Spleen (tissue), 11 donors: ENCODE measurements around the gene ARHGEF12. TPM values are rescaled to one million over a fixed set of nuclear protein-coding genes. Genes with fewer than 3 reads are reported as not detected.

Source experiments
- DNase-seq: peaks from one replicate; pipeline ENCODE4 v3.0.0-alpha.2; 2020
- H3K27ac ChIP-seq, 8 donors: fragments of 200-600 bp; sonication (generic) in 7 of 8; 1 replicate in 4 of 8; 2 replicates in 4 of 8; pipeline versions ENCODE4 v1.5.0 to v1.8.0; 2016 to 2021; ENCODE audit warnings: inconsistent platforms in 4 of 8, mild to moderate bottlenecking in 4 of 8, moderate library complexity in 1 of 8
- H3K27me3 ChIP-seq, 7 donors: fragments of 200-600 bp; sonication (generic) in 6 of 7; replicated peaks in 1 of 7; 1 replicate in 4 of 7; 2 replicates in 3 of 7; pipeline versions ENCODE4 v1.5.0 to v1.8.0; 2016 to 2021; ENCODE audit warnings: inconsistent platforms in 3 of 7, mild to moderate bottlenecking in 1 of 7
- H3K36me3 ChIP-seq, 6 donors: fragments of 200-600 bp; sonication (generic) in 5 of 6; 1 replicate in 4 of 6; 2 replicates in 2 of 6; pipeline versions ENCODE4 v1.5.0 to v1.8.0; 2016 to 2021; ENCODE audit warnings: inconsistent platforms in 2 of 6
- H3K4me1 ChIP-seq, 6 donors: fragments of 200-600 bp; sonication (generic) in 5 of 6; 1 replicate in 3 of 6; 2 replicates in 3 of 6; pipeline versions ENCODE4 v1.5.0 to v1.8.0; 2016 to 2021; ENCODE audit warnings: inconsistent platforms in 3 of 6
- H3K4me3 ChIP-seq, 8 donors: fragments of 200-600 bp; sonication (generic) in 7 of 8; 1 replicate in 4 of 8; 2 replicates in 4 of 8; pipeline versions ENCODE4 v1.5.0 to v1.8.0; 2016 to 2021; ENCODE audit warnings: inconsistent platforms in 4 of 8, mild to moderate bottlenecking in 4 of 8, moderate library complexity in 2 of 8
- H3K9me3 ChIP-seq, 8 donors: fragments of 200-600 bp; sonication (generic) in 7 of 8; 1 replicate in 4 of 8; 2 replicates in 4 of 8; pipeline versions ENCODE4 v1.5.0 to v1.8.0; 2016 to 2021; ENCODE audit warnings: inconsistent platforms in 4 of 8
- CTCF ChIP-seq, 11 experiments: fragments of 200-600 bp in 7 of 11; fragments of 450-650 bp in 4 of 11; sonication (generic) in 4 of 11; IDR thresholded peaks in 8 of 11; conservative IDR thresholded peaks in 3 of 11; 1 replicate in 7 of 11; 2 replicates in 4 of 11; pipeline versions ENCODE4 v1.4.0 to v1.8.0; 2016 to 2021; ENCODE audit warnings: antibody characterized with exemption in 11 of 11, inconsistent platforms in 4 of 11, mild to moderate bottlenecking in 1 of 11
- POLR2A ChIP-seq, 3 donors: fragments of 450-650 bp; IDR thresholded peaks; one replicate each; pipeline ENCODE4 v1.5.1; 2017; ENCODE audit warnings: antibody characterized with exemption in 3 of 3, mild to moderate bottlenecking in 1 of 3
- POLR2AphosphoS5 ChIP-seq, 3 donors: sonication (generic); formaldehyde crosslinking; IDR thresholded peaks; one replicate each; pipeline ENCODE4 v1.5.1; 2017; ENCODE audit warnings: antibody characterized with exemption in 3 of 3
- WGBS, 5 donors: extraction: QIAGEN DNeasy Blood & Tissue Kit in 3 of 5; methylation state at CpG; one replicate each; pipeline versions ENCODE4 v1.1.5 to v1.1.7; 2013 to 2018; 5-methylcytosine and 5-hydroxymethylcytosine counted together
- intact Hi-C: fragments of 100-400 bp; cut with DNase I; formaldehyde crosslinking; loops from one replicate; pipeline ENCODE4 v1.15.0; 2023; ENCODE audit warnings: low total_unique reads
- polyA plus RNA-seq, 3 donors: library from polyadenylated mRNA; stranded (reverse); fragments of 200-250 nt; gene quantifications; one replicate each; pipeline ENCODE4 v1.2.1, GENCODE V29; 2013
- total RNA-seq, 7 donors: library from RNA; depleted of rRNA in 3 of 7; stranded (reverse); fragments of >200 nt in 3 of 7; fragmentation: NEBNext Ultra II Directional in 4 of 7; extraction: Animal tissue kit (Norgen Biotek cat#: 25700) in 4 of 7; gene quantifications; one replicate each; pipeline versions ENCODE4 v1.1.0 to v1.2.1, GENCODE V29; 2016 to 2021
- donor health status: healthy with polysubstance abuse.
- donor health status: DM: no; HTN: no; CAD: no; lungs with moderate emphysema.
- donor health status: DM: no; HTN: no; CAD: no.
- donor health status: Bipolar disorder and iron deficiency.
- donor health status: healthy.
- donor health status: DM: no; HTN: no; CAD: no.
- donor health status: DM: yes; HTN: yes; CAD: no.

The ARHGEF12 gene
- total and polyA plus RNA-seq, 10 donors, result 5.6 to 122 (median 88.6) TPM

- H3K27ac ChIP-seq, result no peak overlapping the region
- no peak for DNase-seq
- H3K27me3 ChIP-seq, result peaks cover 0 to 89% (median 5%) of the 10 kb centered on the region in 7 donors
- intact Hi-C loops, result no loop called here
- TF ChIP-seq POLR2A (IDR thresholded peaks at IDR 0.05) (no peak), CTCF (IDR thresholded peaks at IDR 0.05 in 8 of 11, conservative IDR thresholded peaks at IDR 0.05 in 3 of 11) (no peak), POLR2AphosphoS5 (IDR thresholded peaks at IDR 0.05) (no peak)
- no peak overlapping the region for H3K4me3 ChIP-seq
- no peaks in the 10 kb centered on the region for H3K36me3 ChIP-seq
- peaks cover 9 to 29% (median 19%) of the 10 kb centered on the region in 6 donors for H3K4me1 ChIP-seq
- no peaks in the 10 kb centered on the region for H3K9me3 ChIP-seq
These were observed 14.4 kb downstream of the ARHGEF12 start for GRCh38 chr11:120350637-120351036.

- TF ChIP-seq POLR2AphosphoS5 (IDR thresholded peaks at IDR 0.05) (no peak), CTCF (IDR thresholded peaks at IDR 0.05 in 8 of 11, conservative IDR thresholded peaks at IDR 0.05 in 3 of 11) (no peak), POLR2A (IDR thresholded peaks at IDR 0.05) (no peak)
These were observed 16.2 kb downstream of the ARHGEF12 start for GRCh38 chr11:120352405-120352804.

GRCh38 chr11:120354068-120354467 is 17.9 kb downstream of the ARHGEF12 start:
- Histone ChIP-seq H3K4me3 (no peak overlapping the region), H3K27me3 (peaks cover 0 to 61% (median 0%) of the 10 kb centered on the region in 7 donors), H3K9me3 (no peaks in the 10 kb centered on the region), H3K36me3 (no peaks in the 10 kb centered on the region), H3K4me1 (peaks cover 0 to 11% (median 0%) of the 10 kb centered on the region in 6 donors), H3K27ac (no peak overlapping the region)
- TF ChIP-seq POLR2AphosphoS5 (IDR thresholded peaks at IDR 0.05), result no peak
- TF ChIP-seq CTCF (IDR thresholded peaks at IDR 0.05 in 8 of 11, conservative IDR thresholded peaks at IDR 0.05 in 3 of 11), result no peak
- TF ChIP-seq POLR2A (IDR thresholded peaks at IDR 0.05), result no peak
- no peak for DNase-seq
- WGBS, 5 donors, result 63 to 85% (median 80%) methylated on average over 1 of the region's 1 CpG
- intact Hi-C loops, result no loop called here

More at GRCh38 chr11:120352405-120352804, 16.2 kb downstream of the ARHGEF12 start:
- peaks cover 0 to 20% (median 9%) of the 10 kb centered on the region in 6 donors for H3K4me1 ChIP-seq
- H3K4me3 ChIP-seq, result no peak overlapping the region
- H3K27me3 ChIP-seq, result peaks cover 0 to 77% (median 0%) of the 10 kb centered on the region in 7 donors
- H3K36me3 ChIP-seq, result no peaks in the 10 kb centered on the region
- no peak for DNase-seq
- no peaks in the 10 kb centered on the region for H3K9me3 ChIP-seq
- no peak overlapping the region for H3K27ac ChIP-seq
- intact Hi-C loops, result no loop called here
- WGBS, 5 donors, result 83 to 89% (median 87%) methylated on average over 6 of the region's 6 CpGs

- WGBS, 5 donors, result 74 to 85% (median 82%) methylated on average over 6 of the region's 6 CpGs
- H3K27ac ChIP-seq, result no peak overlapping the region
- DNase-seq, result no peak
- no peak for TF ChIP-seq CTCF (IDR thresholded peaks at IDR 0.05 in 8 of 11, conservative IDR thresholded peaks at IDR 0.05 in 3 of 11)
- no peak for TF ChIP-seq POLR2AphosphoS5 (IDR thresholded peaks at IDR 0.05)
- H3K27me3 ChIP-seq, result peaks cover 0 to 54% (median 0%) of the 10 kb centered on the region in 7 donors
- intact Hi-C loops, result no loop called here
- H3K4me1 ChIP-seq, result peaks cover 0 to 11% (median 0%) of the 10 kb centered on the region in 6 donors
- H3K9me3 ChIP-seq, result no peaks in the 10 kb centered on the region
- H3K36me3 ChIP-seq, result no peaks in the 10 kb centered on the region
- no peak overlapping the region for H3K4me3 ChIP-seq
These were observed 18.6 kb downstream of the ARHGEF12 start for GRCh38 chr11:120354779-120355178.
